GM23338 (cell line): ENCODE measurements around the gene CEP131. TPM values are rescaled to one million over a fixed set of nuclear protein-coding genes. Genes with fewer than 3 reads are reported as not detected.

Experiments
- ATAC-seq: fragments of 200-7000 bp; cut with Tn5 transposase; 3 replicates; pipeline ENCODE4 v1.9.1; 2020
- DNase-seq: peaks from one replicate; pipeline ENCODE4 v3.0.0-alpha.2; 2015; ENCODE audit warnings: low spot score
- H2AFZ ChIP-seq: fragments of 200-600 bp; sonication (generic); 2 replicates; pipeline ENCODE4 v1.8.0; 2016; ENCODE audit warnings: antibody characterized with exemption, mild to moderate bottlenecking, moderate library complexity
- H3F3A ChIP-seq: fragments of 200-600 bp; sonication (generic); replicated peaks from 2 replicates; pipeline ENCODE4 v1.8.0; 2017; ENCODE audit warnings: antibody characterized with exemption, mixed run types, low read depth
- H3K27ac ChIP-seq: fragments of 200-600 bp; sonication (generic); 2 replicates; pipeline ENCODE4 v1.6.1; 2016; ENCODE audit warnings: low read depth
- H3K27me3 ChIP-seq: fragments of 200-600 bp; sonication (generic); 2 replicates; pipeline ENCODE4 v1.8.0; 2016; ENCODE audit warnings: mild to moderate bottlenecking, mixed run types, moderate library complexity; ENCODE audit not compliant: insufficient read depth
- H3K36me3 ChIP-seq: fragments of 200-600 bp; sonication (generic); 2 replicates; pipeline ENCODE4 v1.8.0; 2016; ENCODE audit warnings: mild to moderate bottlenecking; ENCODE audit not compliant: insufficient read depth
- H3K4me1 ChIP-seq: fragments of 200-600 bp; sonication (generic); 2 replicates; pipeline ENCODE4 v1.8.0; 2016; ENCODE audit warnings: mild to moderate bottlenecking, moderate library complexity; ENCODE audit not compliant: insufficient read depth
- H3K4me2 ChIP-seq: fragments of 200-600 bp; sonication (generic); 2 replicates; pipeline ENCODE4 v1.7.1; 2017; ENCODE audit warnings: mixed run types
- H3K4me3 ChIP-seq: fragments of 200-600 bp; sonication (generic); 2 replicates; pipeline ENCODE4 v1.6.1; 2016; ENCODE audit warnings: mixed run types
- H3K79me2 ChIP-seq: fragments of 200-600 bp; sonication (generic); replicated peaks from 2 replicates; pipeline ENCODE4 v1.8.0; 2017; ENCODE audit warnings: mild to moderate bottlenecking; ENCODE audit not compliant: insufficient read depth
- H3K9me2 ChIP-seq: fragments of 200-600 bp; sonication (generic); 2 replicates; pipeline ENCODE4 v1.8.0; 2017; ENCODE audit not compliant: insufficient read depth
- H4K20me1 ChIP-seq: fragments of 200-600 bp; sonication (generic); replicated peaks from 2 replicates; pipeline ENCODE4 v1.8.0; 2017; ENCODE audit warnings: mild to moderate bottlenecking; ENCODE audit not compliant: insufficient read depth
- H3K27ac Mint-ChIP-seq: 2 replicates; pipeline ENCODE4 v1.8.0; 2020; ENCODE audit warnings: inconsistent platforms, mild to moderate bottlenecking, moderate library complexity, mixed read lengths
- H3K27me3 Mint-ChIP-seq: 3 replicates; pipeline ENCODE4 v1.8.0; 2022; ENCODE audit warnings: low read depth, mild to moderate bottlenecking, moderate library complexity, mixed read lengths, inconsistent platforms; ENCODE audit not compliant: insufficient read depth, poor library complexity
- H3K36me3 Mint-ChIP-seq: 3 replicates; pipeline ENCODE4 v1.8.0; 2021; ENCODE audit warnings: low read depth, mild to moderate bottlenecking, inconsistent platforms, moderate library complexity, mixed read lengths
- H3K4me1 Mint-ChIP-seq: 3 replicates; pipeline ENCODE4 v1.8.0; 2020; ENCODE audit warnings: mild to moderate bottlenecking, inconsistent platforms, mixed read lengths
- H3K4me3 Mint-ChIP-seq: 3 replicates; pipeline ENCODE4 v1.8.0; 2021; ENCODE audit warnings: moderate library complexity, mild to moderate bottlenecking, inconsistent platforms, mixed read lengths
- H3K9me3 Mint-ChIP-seq: 3 replicates; pipeline ENCODE4 v1.8.0; 2020; ENCODE audit warnings: moderate library complexity, mild to moderate bottlenecking, inconsistent platforms, mixed read lengths
- CREB1 ChIP-seq: fragments of 250-450 bp; sonication (Bioruptor Pico); IDR thresholded peaks from 2 replicates; pipeline ENCODE4 v1.5.0; 2020; ENCODE audit warnings: low read depth, mild to moderate bottlenecking, moderate library complexity
- EZH2 ChIP-seq: fragments of 200-600 bp; sonication (generic); IDR thresholded peaks from one replicate; pipeline ENCODE4 v1.8.0; 2017; ENCODE audit warnings: antibody characterized with exemption, mild to moderate bottlenecking, low read depth; ENCODE audit not compliant: unreplicated experiment
- EZH2phosphoT487 ChIP-seq: fragments of 200-600 bp; sonication (generic); IDR thresholded peaks from one replicate; pipeline ENCODE4 v1.8.1; 2018; ENCODE audit warnings: antibody characterized with exemption; ENCODE audit not compliant: unreplicated experiment
- JUNB ChIP-seq: IDR thresholded peaks from one replicate; pipeline ENCODE4 v1.6.1; 2016; ENCODE audit warnings: antibody characterized with exemption; ENCODE audit not compliant: unreplicated experiment
- NANOG ChIP-seq: IDR thresholded peaks from 2 replicates; pipeline ENCODE4 v1.6.1; 2016; ENCODE audit warnings: antibody characterized with exemption, borderline replicate concordance
- POLR2AphosphoS5 ChIP-seq: IDR thresholded peaks from 2 replicates; pipeline ENCODE4 v1.6.1; 2016; ENCODE audit warnings: antibody characterized with exemption, low read depth
- STAT1 ChIP-seq: IDR thresholded peaks from one replicate; pipeline ENCODE4 v1.6.1; 2016; ENCODE audit warnings: antibody characterized with exemption; ENCODE audit not compliant: unreplicated experiment
- ZNF114 ChIP-seq: fragments of 250-450 bp; sonication (Bioruptor Pico); IDR thresholded peaks from 2 replicates; pipeline ENCODE4 v1.5.0; 2020; ENCODE audit warnings: mild to moderate bottlenecking, moderate library complexity
- ZNF331 ChIP-seq: fragments of 250-450 bp; sonication (Bioruptor Pico); IDR thresholded peaks from 2 replicates; pipeline ENCODE4 v1.5.0; 2020; ENCODE audit warnings: low read depth, mild to moderate bottlenecking, moderate library complexity
- polyA plus RNA-seq: library from polyadenylated mRNA; unstranded; fragments of >200 nt; fragmentation: Nextera tagmentation; extraction: Ambion mirVana; gene quantifications from 2 replicates; pipeline ENCODE4 v1.2.1, GENCODE V29; 2016
- total RNA-seq: library from RNA; depleted of rRNA; stranded (reverse); fragments of >200 nt; shearing (Covaris generic); gene quantifications from 2 replicates; pipeline ENCODE4 v1.2.3, GENCODE V29; 2014
- TF ChIP-seq, protein P1 (sequence below): IDR thresholded peaks from one replicate; pipeline ENCODE4 v1.6.1; 2018; ENCODE audit warnings: antibody characterized with exemption; ENCODE audit not compliant: unreplicated experiment
- TF ChIP-seq, protein P2 (sequence below): fragments of 250-450 bp; sonication (Bioruptor Pico); IDR thresholded peaks from 2 replicates; pipeline ENCODE4 v1.5.0; 2020; ENCODE audit warnings: mild to moderate bottlenecking, moderate library complexity
- TF ChIP-seq, protein P3 (sequence below): IDR thresholded peaks from 2 replicates; pipeline ENCODE4 v1.6.1; 2016; ENCODE audit warnings: antibody characterized with exemption
- TF ChIP-seq, protein P4 (sequence below), 2 experiments: fragments of 200-600 bp in 1 of 2; sonication (generic) in 1 of 2; conservative IDR thresholded peaks; 2 replicates each; pipeline versions ENCODE4 v1.5.1 to v1.6.1; 2016 to 2017; ENCODE audit warnings: antibody characterized with exemption in 2 of 2, low read depth in 2 of 2, mild to moderate bottlenecking in 2 of 2, moderate library complexity in 1 of 2

The CEP131 gene
- total and polyA plus RNA-seq, 2 experiments from 2014 or later: 26.8 to 35.5 TPM

DNA sequence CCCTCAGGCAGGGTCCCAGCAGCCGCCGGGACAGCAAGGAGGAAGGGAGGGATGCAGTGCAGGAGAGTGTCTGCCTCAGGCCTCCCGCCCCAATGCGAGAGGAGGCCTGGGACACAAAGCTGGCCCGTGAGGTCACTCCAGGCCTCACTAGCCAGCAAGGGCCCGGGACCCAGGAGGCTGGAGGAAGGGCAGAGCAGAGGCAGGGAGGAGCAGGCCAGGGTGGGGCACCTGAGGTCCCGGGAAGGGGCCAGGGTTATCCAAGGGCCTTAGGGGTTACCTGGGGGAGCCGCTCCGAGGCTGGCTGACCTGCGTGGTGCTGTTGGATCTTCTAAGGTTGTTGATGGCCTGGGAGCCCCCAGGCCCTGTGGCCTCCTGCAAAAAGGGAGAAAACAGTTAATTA lies 14.1 kb downstream of the CEP131 start:
- H4K20me1 ChIP-seq: no peaks in the 10 kb centered on the region
- no peaks in the 10 kb centered on the region for H3K4me1 ChIP-seq
- no peaks in the 10 kb centered on the region for H3K36me3 ChIP-seq
- H3K4me2 ChIP-seq: no peak overlapping the region
- H3K9me2 ChIP-seq: no peaks in the 10 kb centered on the region
- H3K27me3 Mint-ChIP-seq: peaks cover 7% of the 10 kb centered on the region
- ATAC-seq (no peak), DNase-seq (no peak)
- no peaks in the 10 kb centered on the region for H3K27me3 ChIP-seq
- H2AFZ ChIP-seq: no peak overlapping the region
- H3K9me3 Mint-ChIP-seq: no peaks in the 10 kb centered on the region; the same call in 2 of the 3 replicates
- H3K4me3 ChIP-seq: no peak overlapping the region
- H3K4me1 Mint-ChIP-seq: no peaks in the 10 kb centered on the region
- H3K79me2 ChIP-seq: peaks cover 7% of the 10 kb centered on the region
- H3K36me3 Mint-ChIP-seq: no peaks in the 10 kb centered on the region; the same call in 2 of the 3 replicates
- no peak overlapping the region for H3K4me3 Mint-ChIP-seq
- no peak overlapping the region for H3K27ac Mint-ChIP-seq
- H3K27ac ChIP-seq: no peak overlapping the region
- H3F3A ChIP-seq: no peaks in the 10 kb centered on the region; the same call in 1 of the 2 replicates
- TF ChIP-seq, protein P1, sequence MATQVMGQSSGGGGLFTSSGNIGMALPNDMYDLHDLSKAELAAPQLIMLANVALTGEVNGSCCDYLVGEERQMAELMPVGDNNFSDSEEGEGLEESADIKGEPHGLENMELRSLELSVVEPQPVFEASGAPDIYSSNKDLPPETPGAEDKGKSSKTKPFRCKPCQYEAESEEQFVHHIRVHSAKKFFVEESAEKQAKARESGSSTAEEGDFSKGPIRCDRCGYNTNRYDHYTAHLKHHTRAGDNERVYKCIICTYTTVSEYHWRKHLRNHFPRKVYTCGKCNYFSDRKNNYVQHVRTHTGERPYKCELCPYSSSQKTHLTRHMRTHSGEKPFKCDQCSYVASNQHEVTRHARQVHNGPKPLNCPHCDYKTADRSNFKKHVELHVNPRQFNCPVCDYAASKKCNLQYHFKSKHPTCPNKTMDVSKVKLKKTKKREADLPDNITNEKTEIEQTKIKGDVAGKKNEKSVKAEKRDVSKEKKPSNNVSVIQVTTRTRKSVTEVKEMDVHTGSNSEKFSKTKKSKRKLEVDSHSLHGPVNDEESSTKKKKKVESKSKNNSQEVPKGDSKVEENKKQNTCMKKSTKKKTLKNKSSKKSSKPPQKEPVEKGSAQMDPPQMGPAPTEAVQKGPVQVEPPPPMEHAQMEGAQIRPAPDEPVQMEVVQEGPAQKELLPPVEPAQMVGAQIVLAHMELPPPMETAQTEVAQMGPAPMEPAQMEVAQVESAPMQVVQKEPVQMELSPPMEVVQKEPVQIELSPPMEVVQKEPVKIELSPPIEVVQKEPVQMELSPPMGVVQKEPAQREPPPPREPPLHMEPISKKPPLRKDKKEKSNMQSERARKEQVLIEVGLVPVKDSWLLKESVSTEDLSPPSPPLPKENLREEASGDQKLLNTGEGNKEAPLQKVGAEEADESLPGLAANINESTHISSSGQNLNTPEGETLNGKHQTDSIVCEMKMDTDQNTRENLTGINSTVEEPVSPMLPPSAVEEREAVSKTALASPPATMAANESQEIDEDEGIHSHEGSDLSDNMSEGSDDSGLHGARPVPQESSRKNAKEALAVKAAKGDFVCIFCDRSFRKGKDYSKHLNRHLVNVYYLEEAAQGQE: no peak
- TF ChIP-seq POLR2AphosphoS5: no peak
- TF ChIP-seq, protein P2, sequence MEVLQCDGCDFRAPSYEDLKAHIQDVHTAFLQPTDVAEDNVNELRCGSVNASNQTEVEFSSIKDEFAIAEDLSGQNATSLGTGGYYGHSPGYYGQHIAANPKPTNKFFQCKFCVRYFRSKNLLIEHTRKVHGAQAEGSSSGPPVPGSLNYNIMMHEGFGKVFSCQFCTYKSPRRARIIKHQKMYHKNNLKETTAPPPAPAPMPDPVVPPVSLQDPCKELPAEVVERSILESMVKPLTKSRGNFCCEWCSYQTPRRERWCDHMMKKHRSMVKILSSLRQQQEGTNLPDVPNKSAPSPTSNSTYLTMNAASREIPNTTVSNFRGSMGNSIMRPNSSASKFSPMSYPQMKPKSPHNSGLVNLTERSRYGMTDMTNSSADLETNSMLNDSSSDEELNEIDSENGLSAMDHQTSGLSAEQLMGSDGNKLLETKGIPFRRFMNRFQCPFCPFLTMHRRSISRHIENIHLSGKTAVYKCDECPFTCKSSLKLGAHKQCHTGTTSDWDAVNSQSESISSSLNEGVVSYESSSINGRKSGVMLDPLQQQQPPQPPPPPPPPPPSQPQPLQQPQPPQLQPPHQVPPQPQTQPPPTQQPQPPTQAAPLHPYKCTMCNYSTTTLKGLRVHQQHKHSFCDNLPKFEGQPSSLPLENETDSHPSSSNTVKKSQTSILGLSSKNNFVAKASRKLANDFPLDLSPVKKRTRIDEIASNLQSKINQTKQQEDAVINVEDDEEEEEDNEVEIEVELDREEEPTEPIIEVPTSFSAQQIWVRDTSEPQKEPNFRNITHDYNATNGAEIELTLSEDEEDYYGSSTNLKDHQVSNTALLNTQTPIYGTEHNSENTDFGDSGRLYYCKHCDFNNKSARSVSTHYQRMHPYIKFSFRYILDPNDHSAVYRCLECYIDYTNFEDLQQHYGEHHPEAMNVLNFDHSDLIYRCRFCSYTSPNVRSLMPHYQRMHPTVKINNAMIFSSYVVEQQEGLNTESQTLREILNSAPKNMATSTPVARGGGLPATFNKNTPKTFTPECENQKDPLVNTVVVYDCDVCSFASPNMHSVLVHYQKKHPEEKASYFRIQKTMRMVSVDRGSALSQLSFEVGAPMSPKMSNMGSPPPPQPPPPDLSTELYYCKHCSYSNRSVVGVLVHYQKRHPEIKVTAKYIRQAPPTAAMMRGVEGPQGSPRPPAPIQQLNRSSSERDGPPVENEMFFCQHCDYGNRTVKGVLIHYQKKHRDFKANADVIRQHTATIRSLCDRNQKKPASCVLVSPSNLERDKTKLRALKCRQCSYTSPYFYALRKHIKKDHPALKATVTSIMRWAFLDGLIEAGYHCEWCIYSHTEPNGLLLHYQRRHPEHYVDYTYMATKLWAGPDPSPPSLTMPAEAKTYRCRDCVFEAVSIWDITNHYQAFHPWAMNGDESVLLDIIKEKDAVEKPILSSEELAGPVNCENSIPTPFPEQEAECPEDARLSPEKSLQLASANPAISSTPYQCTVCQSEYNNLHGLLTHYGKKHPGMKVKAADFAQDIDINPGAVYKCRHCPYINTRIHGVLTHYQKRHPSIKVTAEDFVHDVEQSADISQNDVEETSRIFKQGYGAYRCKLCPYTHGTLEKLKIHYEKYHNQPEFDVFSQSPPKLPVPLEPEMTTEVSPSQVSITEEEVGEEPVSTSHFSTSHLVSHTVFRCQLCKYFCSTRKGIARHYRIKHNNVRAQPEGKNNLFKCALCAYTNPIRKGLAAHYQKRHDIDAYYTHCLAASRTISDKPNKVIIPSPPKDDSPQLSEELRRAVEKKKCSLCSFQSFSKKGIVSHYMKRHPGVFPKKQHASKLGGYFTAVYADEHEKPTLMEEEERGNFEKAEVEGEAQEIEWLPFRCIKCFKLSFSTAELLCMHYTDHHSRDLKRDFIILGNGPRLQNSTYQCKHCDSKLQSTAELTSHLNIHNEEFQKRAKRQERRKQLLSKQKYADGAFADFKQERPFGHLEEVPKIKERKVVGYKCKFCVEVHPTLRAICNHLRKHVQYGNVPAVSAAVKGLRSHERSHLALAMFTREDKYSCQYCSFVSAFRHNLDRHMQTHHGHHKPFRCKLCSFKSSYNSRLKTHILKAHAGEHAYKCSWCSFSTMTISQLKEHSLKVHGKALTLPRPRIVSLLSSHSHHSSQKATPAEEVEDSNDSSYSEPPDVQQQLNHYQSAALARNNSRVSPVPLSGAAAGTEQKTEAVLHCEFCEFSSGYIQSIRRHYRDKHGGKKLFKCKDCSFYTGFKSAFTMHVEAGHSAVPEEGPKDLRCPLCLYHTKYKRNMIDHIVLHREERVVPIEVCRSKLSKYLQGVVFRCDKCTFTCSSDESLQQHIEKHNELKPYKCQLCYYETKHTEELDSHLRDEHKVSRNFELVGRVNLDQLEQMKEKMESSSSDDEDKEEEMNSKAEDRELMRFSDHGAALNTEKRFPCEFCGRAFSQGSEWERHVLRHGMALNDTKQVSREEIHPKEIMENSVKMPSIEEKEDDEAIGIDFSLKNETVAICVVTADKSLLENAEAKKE (CRISPR knock-in tag): no peak
- TF ChIP-seq CREB1 (CRISPR knock-in tag): no peak
- TF ChIP-seq JUNB: no peak
- TF ChIP-seq, protein P3, sequence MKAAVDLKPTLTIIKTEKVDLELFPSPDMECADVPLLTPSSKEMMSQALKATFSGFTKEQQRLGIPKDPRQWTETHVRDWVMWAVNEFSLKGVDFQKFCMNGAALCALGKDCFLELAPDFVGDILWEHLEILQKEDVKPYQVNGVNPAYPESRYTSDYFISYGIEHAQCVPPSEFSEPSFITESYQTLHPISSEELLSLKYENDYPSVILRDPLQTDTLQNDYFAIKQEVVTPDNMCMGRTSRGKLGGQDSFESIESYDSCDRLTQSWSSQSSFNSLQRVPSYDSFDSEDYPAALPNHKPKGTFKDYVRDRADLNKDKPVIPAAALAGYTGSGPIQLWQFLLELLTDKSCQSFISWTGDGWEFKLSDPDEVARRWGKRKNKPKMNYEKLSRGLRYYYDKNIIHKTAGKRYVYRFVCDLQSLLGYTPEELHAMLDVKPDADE: no peak
- no peak for TF ChIP-seq NANOG
- no peak for TF ChIP-seq ZNF114 (CRISPR knock-in tag)
- TF ChIP-seq, protein P4, sequence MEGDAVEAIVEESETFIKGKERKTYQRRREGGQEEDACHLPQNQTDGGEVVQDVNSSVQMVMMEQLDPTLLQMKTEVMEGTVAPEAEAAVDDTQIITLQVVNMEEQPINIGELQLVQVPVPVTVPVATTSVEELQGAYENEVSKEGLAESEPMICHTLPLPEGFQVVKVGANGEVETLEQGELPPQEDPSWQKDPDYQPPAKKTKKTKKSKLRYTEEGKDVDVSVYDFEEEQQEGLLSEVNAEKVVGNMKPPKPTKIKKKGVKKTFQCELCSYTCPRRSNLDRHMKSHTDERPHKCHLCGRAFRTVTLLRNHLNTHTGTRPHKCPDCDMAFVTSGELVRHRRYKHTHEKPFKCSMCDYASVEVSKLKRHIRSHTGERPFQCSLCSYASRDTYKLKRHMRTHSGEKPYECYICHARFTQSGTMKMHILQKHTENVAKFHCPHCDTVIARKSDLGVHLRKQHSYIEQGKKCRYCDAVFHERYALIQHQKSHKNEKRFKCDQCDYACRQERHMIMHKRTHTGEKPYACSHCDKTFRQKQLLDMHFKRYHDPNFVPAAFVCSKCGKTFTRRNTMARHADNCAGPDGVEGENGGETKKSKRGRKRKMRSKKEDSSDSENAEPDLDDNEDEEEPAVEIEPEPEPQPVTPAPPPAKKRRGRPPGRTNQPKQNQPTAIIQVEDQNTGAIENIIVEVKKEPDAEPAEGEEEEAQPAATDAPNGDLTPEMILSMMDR (conservative IDR thresholded peaks at IDR 0.05; ENCODE audit: low read depth in 2 of 2): no peak
- TF ChIP-seq ZNF331 (CRISPR knock-in tag): no peak
- no peak for TF ChIP-seq EZH2
- TF ChIP-seq STAT1: no peak
- no peak for TF ChIP-seq EZH2phosphoT487
